ENCODE data around the gene GSC2.

GSC2 gene

GRCh38 chr22:19137384-19138216 is 12.5 kb downstream of the GSC2 start:
- FAIRE-seq (no peak), DNase-seq (ENCODE audit: extremely low spot score, insufficient read length, low read depth) (no peak)

DNA sequence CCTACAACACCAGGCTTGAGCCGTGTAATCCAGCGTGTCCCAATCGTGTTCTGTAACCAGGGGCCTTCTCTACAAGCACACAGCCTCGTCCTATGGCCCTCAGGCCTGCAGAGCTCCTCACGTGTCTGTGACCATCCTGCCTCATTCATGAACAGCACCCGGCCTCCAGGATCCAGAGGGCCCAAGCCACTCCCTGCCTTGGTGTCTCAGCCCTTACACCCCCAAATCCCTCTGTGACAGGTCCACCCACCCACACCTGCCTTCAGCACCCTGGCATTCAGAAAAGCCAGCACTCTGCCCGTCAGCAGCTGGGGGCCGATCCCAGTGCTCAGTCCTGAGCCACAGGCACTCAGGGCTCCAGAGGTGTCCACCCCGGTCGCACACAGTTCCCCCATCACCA is 13.2 kb downstream of the GSC2 start:
- no peak for FAIRE-seq
- no peak for DNase-seq (ENCODE audit: extremely low spot score, insufficient read length, low read depth)

GRCh38 chr22:19134874-19135273 is 15.2 kb downstream of the GSC2 start:
- DNase-seq (ENCODE audit: extremely low spot score, insufficient read length, low read depth) (no peak), FAIRE-seq (no peak)

DNA sequence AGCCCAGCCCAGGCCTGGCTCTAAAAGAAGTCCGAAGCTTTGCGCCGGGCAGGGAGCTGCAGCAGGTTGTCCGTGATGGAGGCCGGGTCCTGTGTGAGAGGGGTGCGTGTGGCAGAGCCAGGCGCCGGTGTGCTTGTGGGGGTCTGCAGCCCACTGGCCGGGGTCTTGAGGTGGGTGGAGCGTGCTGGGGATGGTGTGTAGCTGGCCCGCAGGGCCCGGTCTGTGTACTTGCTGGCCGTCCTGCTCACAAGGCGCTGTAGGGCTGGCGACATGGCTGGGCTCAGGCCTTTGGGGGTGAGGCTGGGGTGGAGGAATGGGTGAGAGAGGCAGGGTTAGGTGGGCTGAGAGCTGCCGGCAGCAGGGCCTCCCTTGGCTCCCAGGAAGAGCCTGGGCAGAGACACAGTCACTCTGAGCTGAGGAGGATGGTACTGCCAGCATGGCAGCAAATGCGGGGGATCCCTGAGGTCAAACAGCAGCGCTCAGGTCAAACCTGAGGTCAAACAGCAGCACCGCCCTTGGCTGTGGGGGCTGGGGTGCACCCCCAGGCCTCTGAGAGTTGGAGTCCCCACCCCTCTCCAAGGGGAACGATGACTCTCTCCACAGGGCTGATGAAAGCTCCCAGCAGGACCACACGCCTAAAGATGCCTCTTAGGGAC is 15.8 kb downstream of the GSC2 start:
- no peak for DNase-seq (ENCODE audit: extremely low spot score, insufficient read length, low read depth)
- FAIRE-seq = no peak

DNA sequence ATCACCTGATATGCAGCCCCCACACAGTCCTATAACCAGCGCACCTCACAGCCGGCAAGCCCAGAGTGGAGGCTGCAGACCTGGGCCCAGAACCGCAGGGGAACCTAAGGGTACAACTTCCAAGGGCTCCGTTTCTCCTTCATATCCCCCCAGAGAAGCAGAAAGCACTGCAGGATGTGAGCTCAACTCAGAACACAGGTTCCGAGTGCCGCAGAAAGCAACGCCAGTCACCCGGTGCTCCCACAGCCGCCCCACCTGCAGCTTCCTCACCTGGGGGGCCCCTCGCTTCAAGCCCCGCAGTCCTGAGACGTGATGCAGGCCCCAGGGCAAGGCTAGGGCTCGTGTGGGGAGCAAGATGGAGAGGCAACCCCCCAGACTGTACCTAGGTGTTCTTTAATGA is 16.5 kb downstream of the GSC2 start:
- FAIRE-seq (no peak), DNase-seq (ENCODE audit: extremely low spot score, insufficient read length, low read depth) (no peak)

GRCh38 chr22:19132693-19133400 is 17.2 kb downstream of the GSC2 start:
- no peak for FAIRE-seq

GRCh38 chr22:19132153-19132552 is 17.9 kb downstream of the GSC2 start:
- no peak for FAIRE-seq

More at GRCh38 chr22:19132693-19133400, 17.2 kb downstream of the GSC2 start:
- no peak for DNase-seq (ENCODE audit: extremely low spot score, insufficient read length, low read depth)

GRCh38 chr22:19131685-19132015 is 18.4 kb downstream of the GSC2 start:
- no peak for FAIRE-seq

More at GRCh38 chr22:19132153-19132552, 17.9 kb downstream of the GSC2 start:
- DNase-seq (ENCODE audit: extremely low spot score, insufficient read length, low read depth) = no peak

DNA sequence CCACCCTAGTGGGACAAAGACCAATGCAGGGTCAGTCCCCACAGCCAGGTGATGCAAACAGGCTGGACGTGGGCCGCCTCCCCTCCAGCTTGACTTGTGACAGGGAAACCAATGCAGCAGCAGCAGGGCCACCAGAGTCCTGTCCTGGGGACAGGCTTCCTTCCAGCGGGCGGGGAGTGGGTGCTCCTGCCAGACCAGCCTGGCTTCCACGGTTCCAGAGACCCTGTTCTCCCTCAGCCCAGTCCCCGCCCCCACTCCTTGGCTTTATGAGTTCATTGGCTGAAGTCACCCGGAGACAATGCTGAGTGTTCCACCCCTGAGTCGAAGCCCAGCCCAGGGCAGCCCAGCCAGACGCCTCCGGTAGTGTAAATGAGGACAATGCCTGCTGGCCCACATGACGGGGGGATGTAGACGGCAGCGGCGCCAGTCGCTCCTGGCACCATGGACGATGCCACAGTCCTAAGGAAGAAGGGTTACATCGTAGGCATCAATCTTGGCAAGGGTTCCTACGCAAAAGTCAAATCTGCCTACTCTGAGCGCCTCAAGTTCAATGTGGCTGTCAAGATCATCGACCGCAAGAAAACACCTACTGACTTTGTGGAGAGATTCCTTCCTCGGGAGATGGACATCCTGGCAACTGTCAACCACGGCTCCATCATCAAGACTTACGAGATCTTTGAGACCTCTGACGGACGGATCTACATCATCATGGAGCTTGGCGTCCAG is 19.0 kb downstream of the GSC2 start, which contains the start of gene TSSK2:
Gene TSSK2, plus strand, starts transcription at position 350 of the 726 bp plus-strand sequence. Its CDS starts 92 bp downstream, at position 442.
- FAIRE-seq (no peak), DNase-seq (ENCODE audit: extremely low spot score, insufficient read length, low read depth) (no peak)

More at GRCh38 chr22:19131685-19132015, 18.4 kb downstream of the GSC2 start:
- DNase-seq (ENCODE audit: extremely low spot score, insufficient read length, low read depth) = no peak

DNA sequence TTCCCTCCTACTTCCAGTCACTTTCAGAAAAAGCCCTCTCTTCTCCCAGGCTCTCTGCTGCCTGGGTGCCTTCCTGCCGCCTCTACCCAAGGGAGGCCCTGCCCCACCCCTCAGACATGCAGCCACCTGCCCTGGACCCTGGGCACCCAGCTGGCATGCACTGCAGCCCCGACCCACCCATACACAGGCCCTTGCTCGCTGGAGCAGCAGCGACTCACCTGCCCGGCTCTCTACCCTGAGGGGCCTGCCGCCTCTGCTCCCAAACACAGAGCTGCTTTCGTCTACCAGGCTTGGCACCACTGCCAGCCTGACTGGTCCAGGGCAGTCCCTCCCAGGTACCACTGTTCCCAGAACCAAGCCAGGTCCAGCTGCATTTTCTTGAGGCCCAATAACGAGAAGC is 20.2 kb downstream of the GSC2 start:
- DNase-seq (ENCODE audit: extremely low spot score, insufficient read length, low read depth) (no peak), FAIRE-seq (no peak)

- DNase-seq (ENCODE audit: extremely low spot score, insufficient read length, low read depth) (no peak), FAIRE-seq (no peak)
Observed at GRCh38 chr22:19128946-19129727, 21.0 kb downstream of the GSC2 start.

DNA sequence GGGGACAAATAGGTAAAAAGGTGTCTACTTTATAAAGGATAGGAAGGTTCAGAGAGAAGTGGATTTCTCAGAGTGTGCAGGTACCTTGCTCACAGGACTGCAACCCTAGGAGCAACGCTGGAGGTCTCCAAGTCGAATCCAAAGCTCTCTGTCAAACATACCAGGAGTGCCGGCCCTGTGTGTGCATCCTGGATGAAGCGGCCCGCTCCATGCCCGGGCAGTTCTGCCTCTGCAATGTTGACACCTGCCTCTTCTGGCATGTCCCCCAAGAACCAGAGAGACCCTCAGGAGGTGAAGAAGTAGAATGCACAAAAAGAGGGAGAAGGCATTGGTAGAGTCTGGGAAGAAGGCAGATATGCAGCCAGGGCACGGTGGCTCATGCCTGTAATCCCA is 22.1 kb downstream of the GSC2 start:
- FAIRE-seq (no peak), DNase-seq (ENCODE audit: extremely low spot score, insufficient read length, low read depth) (no peak)

DNA sequence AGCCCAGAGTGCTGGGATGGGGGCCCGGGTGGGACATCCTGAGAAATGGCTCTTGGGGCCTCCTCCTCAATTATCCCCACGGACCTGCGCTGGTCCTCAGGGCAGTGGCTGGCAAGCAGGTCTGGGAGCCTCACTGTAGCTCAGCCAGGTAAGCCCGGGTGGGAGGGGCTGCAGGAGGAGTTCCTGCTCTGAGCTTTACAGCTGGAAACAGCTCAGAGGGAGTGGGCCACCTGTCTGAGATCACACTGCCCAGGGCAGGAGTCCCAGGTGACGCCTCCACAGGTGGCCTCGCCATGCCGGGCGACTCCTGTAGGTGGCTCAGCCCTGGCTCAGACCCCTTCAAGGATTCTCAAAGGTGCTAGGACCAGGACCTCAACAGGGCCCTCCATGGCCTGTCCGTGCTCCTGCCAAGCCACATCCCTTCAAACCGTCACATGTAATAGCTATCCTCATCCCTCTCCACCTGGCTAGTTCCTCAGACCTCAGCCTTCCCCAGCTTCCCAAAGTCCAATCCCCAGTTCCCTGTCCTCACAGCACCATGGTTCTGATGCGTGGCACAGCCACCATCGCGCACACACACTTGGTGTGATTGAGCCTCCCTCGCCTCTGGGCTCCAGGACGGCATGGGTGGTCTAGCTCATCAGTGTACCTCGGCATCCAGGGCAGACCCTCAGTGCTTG is 22.6 kb downstream of the GSC2 start:
- FAIRE-seq = no peak
- DNase-seq (ENCODE audit: extremely low spot score, insufficient read length, low read depth) = no peak

DNA sequence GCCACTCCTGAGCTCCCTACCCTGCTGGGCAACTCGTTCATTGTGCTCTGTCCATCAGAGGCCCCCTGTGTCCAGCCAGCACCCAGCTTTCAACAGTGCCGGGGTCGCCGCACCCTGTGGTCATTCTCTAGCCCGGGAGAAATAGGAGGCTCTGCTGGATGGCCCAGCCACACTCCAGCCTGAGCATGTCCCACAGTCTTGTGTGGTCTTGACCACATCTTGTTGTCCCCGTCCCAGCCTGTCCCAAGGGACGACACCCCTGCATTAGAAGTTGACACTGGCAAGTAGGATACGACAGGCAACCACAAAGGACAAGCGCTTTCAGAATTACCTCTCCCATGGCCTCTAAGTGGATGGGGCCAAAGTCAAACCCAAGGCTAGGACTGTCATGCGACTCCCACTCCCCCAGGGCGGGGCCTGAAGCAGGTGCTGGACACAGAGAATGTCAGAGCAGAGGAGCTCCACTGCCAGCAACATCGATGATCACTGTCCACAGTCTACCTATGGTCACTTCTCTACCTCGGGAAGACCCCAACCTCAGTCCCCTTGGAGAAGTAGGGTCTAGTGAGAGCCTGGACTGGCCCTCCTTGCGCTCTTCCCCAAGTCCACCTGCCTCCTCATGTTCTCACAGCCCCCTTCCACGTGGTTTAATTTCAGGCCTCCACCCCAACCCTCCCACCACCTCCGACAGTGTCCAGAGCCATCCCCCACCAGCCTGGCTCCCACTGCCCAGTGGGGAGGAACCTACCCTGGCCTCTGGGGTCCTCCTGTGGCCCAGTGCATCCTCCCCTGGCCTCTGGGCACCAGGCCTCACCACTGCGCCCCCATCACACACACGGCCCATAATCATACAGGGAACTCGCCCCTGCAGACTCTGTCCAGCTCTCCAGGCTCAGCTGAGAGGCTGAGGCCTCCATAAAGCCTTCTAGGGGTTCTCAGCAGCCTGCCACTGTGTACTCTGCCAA is 23.5 kb downstream of the GSC2 start:
- no peak for FAIRE-seq
- DNase-seq (ENCODE audit: extremely low spot score, insufficient read length, low read depth) = no peak

DNA sequence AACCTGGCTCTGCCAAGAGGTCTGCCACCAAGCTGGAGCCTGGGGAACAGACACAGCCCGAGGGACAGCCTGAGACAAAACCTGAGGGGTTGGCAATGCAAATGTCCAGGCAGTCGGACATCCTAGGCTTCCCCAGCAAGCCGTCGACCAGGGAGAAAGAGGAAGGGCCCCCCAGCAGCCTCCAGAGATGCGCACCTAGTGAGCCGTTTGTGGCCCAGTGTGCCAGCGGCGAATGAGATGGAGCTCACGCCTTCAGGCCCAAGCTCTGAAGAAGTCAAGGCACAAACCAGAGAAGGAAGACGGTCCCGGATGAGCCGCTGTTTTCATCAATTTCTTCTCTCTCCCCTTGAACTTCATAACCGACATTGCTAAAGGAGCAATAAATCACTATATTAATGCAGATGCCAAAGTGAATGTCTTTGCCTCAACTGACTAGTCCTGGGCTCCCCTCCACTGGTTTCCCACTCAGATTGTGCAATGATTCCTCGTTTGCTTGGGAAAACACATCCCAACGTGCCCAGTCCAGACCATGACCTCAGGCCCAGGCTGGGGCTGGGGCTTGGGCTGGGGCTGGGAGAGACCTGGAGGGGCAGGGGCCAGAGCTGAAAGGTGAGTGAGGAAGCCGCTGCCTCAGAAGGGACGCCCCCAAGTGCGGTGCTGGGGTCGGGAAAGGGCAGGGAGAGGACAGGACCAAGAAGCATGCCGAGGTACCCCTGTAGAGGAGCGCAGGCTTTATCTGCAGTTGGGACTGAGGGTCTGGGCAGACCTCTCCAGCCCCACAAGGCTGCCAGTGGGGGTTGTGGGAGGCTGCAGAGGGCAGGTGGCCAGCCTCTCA is 24.4 kb downstream of the GSC2 start:
- no peak for FAIRE-seq
- no peak for DNase-seq (ENCODE audit: extremely low spot score, insufficient read length, low read depth)

GRCh38 chr22:19125011-19125410 is 25.1 kb downstream of the GSC2 start:
- FAIRE-seq = no peak
- no peak for DNase-seq (ENCODE audit: extremely low spot score, insufficient read length, low read depth)

DNA sequence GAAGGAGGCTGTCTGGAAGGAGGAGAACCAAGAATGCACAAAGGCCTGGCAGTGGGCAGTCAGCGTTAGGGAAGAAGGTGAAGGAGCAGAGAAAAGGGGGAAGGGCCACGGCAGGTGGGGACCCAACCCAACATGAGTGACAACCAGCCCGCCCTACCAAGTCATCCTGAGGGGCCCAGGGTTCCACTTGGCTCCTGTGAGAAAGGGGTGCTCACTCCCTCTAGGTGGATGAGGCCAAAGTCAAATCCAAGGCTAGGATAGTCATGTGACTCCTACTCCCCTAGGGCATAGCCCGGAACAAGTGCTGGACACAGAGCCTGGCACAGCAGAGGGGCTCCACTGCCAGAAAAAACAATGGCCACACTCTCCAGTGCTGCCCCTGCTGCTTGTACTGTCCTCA is 25.7 kb downstream of the GSC2 start:
- FAIRE-seq (no peak), DNase-seq (ENCODE audit: extremely low spot score, insufficient read length, low read depth) (no peak)

All from GM18507 (cell line).